GM12892 (cell line): ENCODE results near the gene UGDH.

ENCODE experiments used
- POLR2A ChIP-seq: IDR thresholded peaks from 2 replicates; pipeline ENCODE4 v1.6.1; 2011; ENCODE audit warnings: low read depth, low read length, control low read depth
- POLR2AphosphoS5 ChIP-seq: IDR thresholded peaks from 2 replicates; pipeline ENCODE4 v1.6.1; 2011; ENCODE audit warnings: low read depth, low read length, control low read depth
- TAF1 ChIP-seq: IDR thresholded peaks from 2 replicates; pipeline ENCODE4 v1.6.1; 2011; ENCODE audit warnings: low read depth, mild to moderate bottlenecking, control low read depth, low read length, borderline replicate concordance

GRCh38 chr4:39498727-39499020 lies 28.6 kb downstream of the UGDH start:
- TF ChIP-seq TAF1 (no peak), POLR2AphosphoS5 (no peak), POLR2A (no peak)
